GM21367 (cell line): Measurements from ENCODE around the gene RPL35.

Experiments
- ATAC-seq: cut with Tn5 transposase; IDR thresholded peaks from one replicate; pipeline ENCODE4 v1.9.1; 2021; ENCODE audit not compliant: unreplicated experiment

RPL35 gene

DNA sequence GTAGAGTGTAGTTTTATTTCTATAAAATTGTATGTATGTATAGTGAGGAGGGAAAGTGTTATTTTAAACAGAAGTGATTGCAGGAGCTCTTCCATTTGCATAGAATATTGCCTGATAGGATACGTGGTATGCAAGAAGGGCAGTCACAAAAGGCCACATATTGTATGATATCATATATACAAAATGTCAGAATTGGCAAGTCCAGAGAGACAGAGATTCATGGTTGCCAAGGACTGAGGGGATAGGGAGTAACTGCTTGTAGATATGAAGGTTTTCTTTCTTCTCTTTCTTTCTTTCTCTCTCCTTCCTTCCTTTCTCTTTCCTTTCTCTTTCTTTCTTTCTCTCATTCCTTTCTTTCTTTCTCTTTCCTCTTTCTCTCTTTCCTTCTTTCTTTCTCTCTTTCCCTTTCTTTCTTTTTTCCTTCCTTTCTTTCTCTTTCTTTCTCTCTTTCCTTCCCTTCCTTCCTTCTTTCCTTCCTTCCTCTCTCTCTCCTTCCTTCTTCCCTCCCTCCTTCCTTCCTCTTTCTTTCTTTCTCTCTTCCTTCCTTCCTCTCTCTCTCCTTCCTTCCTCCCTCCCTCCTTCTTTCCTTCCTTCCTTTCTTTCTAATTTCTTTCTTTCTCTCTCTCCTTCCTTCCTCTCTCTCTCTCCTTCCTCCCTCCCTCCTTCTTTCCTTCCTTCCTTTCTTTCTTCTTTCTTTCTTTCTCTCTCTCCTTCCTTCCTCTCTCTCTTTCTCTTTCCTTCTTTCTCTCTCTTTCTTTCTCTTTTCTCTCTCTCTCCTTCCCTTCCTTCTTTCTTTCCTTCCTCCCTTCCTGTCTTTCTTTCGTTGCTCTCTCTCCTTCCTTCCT, 33.0 kb downstream of the RPL35 start:
- no peak for ATAC-seq

DNA sequence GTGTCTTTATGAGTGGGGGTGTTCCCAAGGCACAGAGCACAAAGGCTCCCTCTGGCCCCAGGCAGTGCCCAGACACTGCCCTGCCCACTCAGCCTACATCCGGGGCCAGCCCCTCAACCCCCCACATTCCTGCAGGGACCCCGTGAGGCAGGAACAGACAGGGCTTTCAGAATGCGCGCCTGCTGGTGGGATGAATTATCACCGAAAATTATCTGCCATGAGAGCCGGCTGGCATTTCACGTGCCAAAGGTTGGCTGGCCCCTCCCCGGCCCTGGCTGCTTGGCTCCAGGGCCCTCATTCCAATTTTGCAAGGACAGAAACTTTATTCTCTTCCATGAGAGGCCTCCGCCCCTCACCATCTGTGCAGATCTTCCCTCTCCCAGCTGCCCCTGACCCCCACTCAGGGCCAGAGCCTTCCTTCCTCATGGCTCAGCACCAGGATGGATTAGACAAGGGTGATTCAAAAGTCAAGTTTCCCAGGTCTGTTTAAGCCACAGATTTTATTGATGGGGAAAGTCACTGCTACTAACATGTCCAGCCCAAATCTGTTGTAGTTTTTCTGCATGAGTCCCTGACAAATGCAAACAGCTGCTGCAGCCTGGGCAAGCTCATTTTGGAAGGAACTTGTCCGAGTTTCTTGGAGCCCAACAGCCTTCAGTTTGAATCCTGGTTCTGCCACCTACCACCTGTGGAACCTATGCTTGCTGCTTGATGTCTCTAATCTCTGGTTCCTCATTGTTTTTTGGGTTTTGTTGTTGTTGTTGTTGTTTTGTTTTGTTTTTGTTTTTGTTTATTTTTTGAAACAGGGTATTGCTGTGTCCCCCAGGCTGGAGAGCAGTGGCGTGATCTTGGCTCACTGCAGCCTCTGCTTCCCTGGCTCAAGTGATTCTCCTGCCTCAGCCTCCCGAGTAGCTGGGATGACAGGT, 40.8 kb downstream of the RPL35 start:
- no peak for ATAC-seq

DNA sequence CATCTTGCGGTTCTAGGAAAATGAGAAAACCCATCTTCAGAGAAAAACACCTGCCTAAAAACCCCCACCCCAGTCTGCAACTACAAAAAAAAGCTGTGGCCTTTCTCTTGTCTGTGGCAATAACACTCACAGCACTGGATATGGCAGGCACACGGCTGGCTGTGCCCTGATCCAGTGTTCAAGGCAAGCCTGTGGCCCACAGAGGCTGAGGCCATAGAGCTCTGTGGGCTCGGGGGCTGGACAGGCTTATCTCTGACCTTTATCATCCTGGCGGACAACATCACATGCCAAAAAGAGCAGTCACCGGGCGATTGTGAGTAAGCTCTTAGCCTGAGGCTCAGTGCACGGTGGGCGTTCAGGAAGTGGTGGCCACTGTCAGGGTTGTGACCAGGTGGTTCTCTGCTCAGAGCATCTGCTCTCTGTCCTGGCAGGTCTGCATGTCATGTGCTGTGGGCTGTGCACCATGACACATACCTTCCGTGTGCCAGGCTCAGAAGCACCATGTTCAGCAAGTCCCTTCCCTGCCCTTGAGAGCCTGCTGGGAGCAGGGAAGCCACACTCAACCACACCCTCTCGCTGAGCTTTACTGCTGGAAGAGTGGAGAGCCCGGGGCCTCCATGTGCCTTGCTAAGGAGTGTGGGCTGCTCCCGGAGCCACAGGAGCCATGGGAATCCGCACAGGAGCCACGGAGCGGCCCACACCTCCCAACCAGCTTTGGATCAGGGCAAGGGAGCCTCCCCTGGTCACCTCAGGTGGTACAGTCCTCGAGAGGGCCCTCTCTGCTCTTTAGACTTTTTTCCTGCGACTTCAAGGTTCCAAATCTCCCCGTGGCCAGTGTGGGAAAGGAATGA, 43.1 kb downstream of the RPL35 start:
- no peak for ATAC-seq

DNA sequence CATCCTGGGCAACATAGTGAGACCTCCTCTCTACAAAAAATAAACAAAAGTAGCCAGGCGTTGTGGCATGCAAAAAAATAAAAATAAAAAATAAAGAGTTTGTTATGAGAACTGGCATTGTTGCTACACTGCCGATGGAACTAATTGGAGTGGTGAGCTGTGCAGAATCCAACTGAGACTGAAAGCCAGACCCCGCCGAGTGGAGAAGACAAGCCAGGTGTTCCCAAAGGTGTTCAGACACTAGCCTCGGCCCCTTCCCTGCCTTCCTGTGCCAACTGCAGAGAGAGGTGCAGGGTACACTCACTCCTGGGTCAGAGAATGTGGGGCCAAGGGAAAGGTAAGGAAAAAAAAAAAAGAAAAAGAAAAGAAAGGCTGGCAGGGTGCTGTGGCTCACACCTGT, 46.2 kb downstream of the RPL35 start:
- ATAC-seq, result no peak

DNA sequence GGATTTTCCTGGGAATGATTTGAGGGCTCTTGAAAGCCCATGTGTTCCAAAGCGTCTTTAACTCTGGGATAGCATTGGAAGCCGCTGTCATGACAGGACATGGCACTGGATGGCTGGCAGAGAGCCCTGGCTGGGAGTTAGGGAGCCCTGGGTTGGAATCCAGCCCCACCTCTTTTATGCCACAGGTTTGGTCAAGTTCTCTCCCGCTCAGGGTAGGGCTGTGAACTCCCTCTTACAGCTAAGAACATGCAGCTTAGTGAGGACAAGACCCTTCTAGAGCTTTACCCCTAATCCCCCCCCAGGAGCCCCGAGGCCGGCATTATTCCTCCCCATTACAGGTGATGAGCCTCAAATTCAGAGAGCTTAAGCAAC, 47.6 kb downstream of the RPL35 start:
- no peak for ATAC-seq

DNA sequence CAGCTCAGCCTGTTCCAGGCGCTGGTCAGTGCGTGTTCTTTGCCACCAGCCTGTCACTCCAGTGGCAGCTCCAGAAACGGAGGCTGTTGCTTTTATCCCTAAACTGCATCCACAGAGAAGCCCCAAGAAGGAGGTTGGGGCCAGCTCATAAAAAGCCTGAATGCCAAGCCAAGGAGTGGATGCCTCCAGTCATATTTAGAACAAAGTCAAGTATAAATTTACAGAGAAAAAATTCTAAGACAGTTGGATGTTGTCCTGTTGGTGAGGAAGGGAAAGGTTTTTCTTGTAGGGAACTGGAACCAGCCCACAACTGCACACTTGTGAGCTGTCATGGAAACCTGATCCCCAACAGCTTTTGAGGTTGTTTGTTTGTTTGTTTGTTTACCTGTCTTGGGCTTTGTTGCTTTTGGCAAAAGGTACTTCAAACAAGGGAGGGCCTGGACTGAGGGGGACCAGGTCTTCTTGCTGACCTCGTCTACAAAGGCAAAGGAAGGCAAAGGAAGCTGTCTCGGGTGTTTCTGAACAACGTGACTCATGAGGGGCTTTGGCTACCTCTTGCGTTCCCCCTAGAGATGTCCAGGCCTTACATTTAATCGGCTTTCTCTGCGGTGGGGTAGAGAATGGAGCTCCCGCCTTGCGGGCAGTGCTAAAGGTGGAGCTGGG, 48.1 kb downstream of the RPL35 start:
- ATAC-seq, result no peak

DNA sequence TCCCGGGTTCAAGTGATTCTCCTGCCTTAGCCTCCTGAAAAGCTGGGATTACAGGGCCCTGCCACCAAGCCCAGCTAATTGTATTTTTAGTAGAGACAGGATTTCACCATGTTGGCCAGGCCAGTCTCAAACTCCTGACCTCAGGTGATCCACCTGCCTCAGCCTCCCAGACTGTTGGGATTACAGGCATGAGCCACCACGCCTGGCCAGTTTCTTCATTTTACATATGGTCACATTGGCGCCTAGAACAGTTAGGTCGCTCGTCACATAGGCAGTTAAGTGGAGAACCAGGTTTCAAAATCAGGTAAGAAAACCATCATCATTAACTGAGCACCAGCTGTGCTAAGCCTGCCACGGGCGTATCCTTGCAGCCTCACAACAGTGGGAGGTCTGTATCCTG, 48.7 kb downstream of the RPL35 start:
- ATAC-seq, result no peak

DNA sequence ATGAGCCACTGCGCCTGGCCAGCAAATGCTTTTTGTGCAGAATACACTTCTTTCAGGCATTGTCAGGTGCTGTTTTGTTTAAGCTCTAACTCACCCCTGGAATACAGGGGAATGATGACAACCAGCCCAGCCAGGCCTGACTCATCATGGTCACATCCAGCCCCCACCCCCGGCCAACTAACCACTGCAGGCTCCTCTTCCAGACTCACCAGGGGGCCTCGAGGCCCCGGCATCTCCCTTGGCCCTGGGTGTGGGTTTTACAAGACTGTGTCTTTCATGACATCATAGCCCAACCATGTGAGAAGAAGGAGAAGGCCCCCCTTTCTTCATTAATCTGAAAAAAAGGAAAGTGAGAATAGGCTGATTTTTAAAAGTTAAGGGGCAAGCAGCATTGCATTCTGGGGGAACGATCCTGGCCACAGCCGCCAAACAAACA, 49.3 kb downstream of the RPL35 start:
- no peak for ATAC-seq

DNA sequence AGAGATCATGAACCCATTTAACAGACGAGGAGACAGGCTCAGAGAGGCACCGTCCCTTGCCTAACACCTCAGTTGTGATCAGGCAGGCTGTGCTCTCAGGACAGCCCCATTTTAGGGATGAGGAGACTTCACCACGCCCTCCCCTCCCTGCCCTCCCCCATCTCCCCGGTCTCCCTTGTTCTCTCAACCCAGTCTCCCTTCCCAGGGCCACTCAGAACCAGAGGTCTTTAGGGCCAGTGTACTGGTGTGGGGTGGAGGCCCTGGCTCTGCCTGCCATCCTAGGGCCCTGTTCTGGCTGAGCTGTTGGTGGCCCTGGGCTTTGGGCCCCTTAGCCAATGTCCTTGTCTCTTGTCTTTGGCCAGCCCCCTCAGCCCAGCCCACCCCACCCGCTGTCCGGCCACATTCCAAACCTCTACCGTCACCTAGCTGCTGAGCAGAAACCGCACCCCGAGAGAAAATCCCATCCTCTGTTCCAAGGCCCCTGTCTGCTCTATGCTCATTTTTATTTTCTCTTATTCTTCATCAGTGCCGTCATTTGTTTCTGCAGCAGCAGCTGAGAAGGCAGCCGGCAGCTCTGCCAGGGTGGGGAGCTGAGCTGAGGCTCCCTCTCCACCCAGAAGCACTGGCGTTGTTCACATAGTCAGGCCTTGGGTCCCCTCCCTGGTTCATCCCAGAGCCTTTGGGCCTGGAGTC, 50.9 kb downstream of the RPL35 start:
- ATAC-seq, result no peak

DNA sequence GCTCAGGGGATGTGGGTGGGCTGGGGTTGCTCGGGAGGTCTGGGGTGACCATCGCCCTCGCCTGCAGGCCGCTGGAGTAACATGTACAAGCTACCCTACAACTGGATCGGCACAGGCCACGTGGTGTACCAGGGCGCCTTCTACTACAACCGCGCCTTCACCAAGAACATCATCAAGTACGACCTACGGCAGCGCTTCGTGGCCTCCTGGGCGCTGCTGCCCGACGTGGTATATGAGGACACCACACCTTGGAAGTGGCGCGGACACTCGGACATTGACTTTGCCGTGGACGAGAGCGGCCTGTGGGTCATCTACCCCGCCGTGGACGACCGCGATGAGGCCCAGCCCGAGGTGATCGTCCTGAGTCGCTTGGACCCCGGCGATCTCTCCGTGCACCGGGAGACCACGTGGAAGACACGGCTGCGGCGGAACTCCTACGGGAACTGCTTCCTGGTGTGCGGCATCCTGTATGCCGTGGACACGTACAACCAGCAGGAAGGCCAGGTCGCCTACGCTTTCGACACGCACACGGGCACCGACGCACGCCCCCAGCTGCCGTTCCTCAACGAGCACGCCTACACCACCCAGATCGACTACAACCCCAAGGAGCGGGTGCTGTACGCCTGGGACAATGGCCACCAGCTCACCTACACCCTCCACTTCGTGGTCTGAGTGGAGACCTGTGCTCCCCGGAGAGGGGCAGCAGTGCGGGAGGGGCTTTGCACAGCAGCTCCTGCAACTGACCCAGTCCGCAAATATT, 51.8 kb downstream of the RPL35 start:
- ATAC-seq, result no peak

DNA sequence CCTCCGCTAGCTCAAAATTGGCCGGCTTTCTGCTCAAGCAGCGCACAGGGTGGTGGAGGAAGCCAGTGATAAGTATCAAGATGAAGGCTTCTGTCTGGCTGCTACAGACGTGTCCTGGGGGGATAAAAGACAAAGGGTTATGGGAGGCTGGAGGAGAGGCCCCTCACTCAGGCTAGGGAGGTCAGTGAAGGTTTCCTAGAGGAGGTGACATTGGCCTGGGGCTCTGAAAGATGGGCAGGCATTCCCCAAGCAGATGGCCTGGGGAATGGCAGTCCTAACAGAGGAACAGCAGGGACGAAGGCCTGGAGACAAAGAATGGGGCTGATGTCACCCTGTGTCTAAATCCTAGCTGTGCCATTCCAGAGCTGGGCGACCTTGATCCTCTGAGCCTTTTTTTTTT, 52.5 kb downstream of the RPL35 start:
- ATAC-seq, result no peak

DNA sequence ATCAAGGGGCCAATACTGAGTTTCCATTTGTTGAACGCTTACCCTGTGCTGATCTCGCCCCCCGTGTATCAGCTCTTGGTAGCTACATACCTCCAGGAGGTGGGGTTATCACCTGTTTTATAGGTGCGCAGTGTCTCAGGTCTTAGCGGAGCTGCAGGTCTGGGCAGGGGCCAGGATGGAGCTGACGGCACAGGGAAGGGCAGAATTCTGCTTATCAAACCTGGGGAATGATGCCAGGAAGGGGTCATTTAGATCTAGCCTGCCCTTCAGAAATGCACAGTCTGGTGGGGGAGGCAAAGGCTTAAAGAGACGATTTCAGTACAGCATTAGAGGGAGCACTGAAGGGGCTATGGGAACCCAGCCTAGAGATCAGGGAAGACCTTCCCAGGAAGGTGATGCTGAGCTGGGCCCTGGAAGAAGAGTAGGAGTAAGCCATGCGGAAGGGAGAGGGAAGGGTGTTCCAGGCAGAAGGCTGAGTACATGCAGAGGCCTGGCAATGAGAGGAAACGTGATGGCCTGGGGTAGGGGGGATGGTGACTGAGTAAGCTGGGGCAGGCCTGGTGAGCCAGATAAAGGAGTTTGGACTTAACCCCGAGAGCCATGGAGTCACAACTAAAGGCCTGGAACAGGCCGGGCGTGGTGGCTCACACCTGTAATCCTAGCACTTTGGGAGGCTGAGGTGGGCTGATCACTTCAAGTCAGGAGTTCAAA, 53.4 kb downstream of the RPL35 start:
- no peak for ATAC-seq
